Right renal pelvis (tissue), 4 donors: Measurements from ENCODE around the gene HDDC2. TPM values are rescaled to one million over a fixed set of nuclear protein-coding genes. Genes with fewer than 3 reads are reported as not detected.
A peak's percentile ranks its signal among the peaks of the same experiment; 100 is the strongest.

ENCODE experiments used
- DNase-seq, 4 donors: peaks; one replicate each; pipeline ENCODE4 v3.0.0-alpha.2; 2013; ENCODE audit warnings: low read depth in 4 of 4, low spot score in 3 of 4, missing footprints in 1 of 4
- polyA plus RNA-seq, 4 donors: library from polyadenylated mRNA; unstranded; fragments of 120-200 nt; gene quantifications; one replicate each; pipeline ENCODE4 v1.2.1, GENCODE V29; 2013; ENCODE audit not compliant: insufficient read length in 4 of 4

Gene HDDC2
- 100 to 1,000 TPM; 106 to 113 (median 109) TPM for polyA plus RNA-seq

- DNase-seq, result peak; percentile 43 to 60 (median 48)
Measured at GRCh38 chr6:125301435-125302391, at the start of gene HDDC2. Gene HDDC2, minus strand, starts transcription at chr6:125301967. Its CDS starts 35 bp downstream, at chr6:125301932.

- no peak for DNase-seq
Measured at GRCh38 chr6:125346926-125347563, 45.3 kb upstream of the HDDC2 start.

GRCh38 chr6:125346201-125346925, 44.6 kb upstream of the HDDC2 start:
- no peak for DNase-seq

GRCh38 chr6:125341460-125341859, 39.7 kb upstream of the HDDC2 start:
- no peak for DNase-seq

- DNase-seq, result no peak
Measured at GRCh38 chr6:125340991-125341390, 39.2 kb upstream of the HDDC2 start.

- no peak for DNase-seq
Measured at GRCh38 chr6:125340175-125340835, 38.5 kb upstream of the HDDC2 start.

- no peak for DNase-seq
Measured at GRCh38 chr6:125339653-125340052, 37.9 kb upstream of the HDDC2 start.

- no peak for DNase-seq
Measured at GRCh38 chr6:125338381-125338780, 36.6 kb upstream of the HDDC2 start.

GRCh38 chr6:125337706-125338105, 35.9 kb upstream of the HDDC2 start:
- DNase-seq, result no peak

GRCh38 chr6:125332664-125333063, 30.9 kb upstream of the HDDC2 start:
- DNase-seq, result no peak

- no peak for DNase-seq
Measured at GRCh38 chr6:125325586-125325985, 23.8 kb upstream of the HDDC2 start.

- DNase-seq, result no peak
Measured at GRCh38 chr6:125323376-125323775, 21.6 kb upstream of the HDDC2 start.

- no peak for DNase-seq
Measured at GRCh38 chr6:125316621-125317020, 14.9 kb upstream of the HDDC2 start.

GRCh38 chr6:125315548-125315947, 13.8 kb upstream of the HDDC2 start:
- DNase-seq, result no peak

- DNase-seq, result peak; percentile 46 to 63 (median 54)
Measured at GRCh38 chr6:125314009-125314581, 12.3 kb upstream of the HDDC2 start.

- DNase-seq, result no peak
Measured at GRCh38 chr6:125312950-125313349, 11.2 kb upstream of the HDDC2 start.

- no peak for DNase-seq
Measured at GRCh38 chr6:125312478-125312877, 10.7 kb upstream of the HDDC2 start.

- peak; percentile 36 to 62 (median 58) for DNase-seq
Measured at GRCh38 chr6:125310994-125311649, 9.4 kb upstream of the HDDC2 start.

- DNase-seq, result no peak
Measured at GRCh38 chr6:125307964-125308615, 6.3 kb upstream of the HDDC2 start.
